Measurements from ENCODE around the gene EVL.
"Not testable (repeated sequence)": the region's sequence is repeated elsewhere in the genome, so short reads cannot be mapped to it uniquely, and the experiment has no call there.

EVL gene

GRCh38 chr14:100180671-100181070 is 115.4 kb downstream of the EVL start:
- H3K27ac Mint-ChIP-seq; H3K4me1 Mint-ChIP-seq; DNase-seq (ENCODE audit: low spot score in 2 of 2); H3K36me3 Mint-ChIP-seq; ATAC-seq (ENCODE audit: low read depth); H3K27me3 Mint-ChIP-seq; H3K9me3 Mint-ChIP-seq; H3K4me3 Mint-ChIP-seq: not testable (repeated sequence)

DNA sequence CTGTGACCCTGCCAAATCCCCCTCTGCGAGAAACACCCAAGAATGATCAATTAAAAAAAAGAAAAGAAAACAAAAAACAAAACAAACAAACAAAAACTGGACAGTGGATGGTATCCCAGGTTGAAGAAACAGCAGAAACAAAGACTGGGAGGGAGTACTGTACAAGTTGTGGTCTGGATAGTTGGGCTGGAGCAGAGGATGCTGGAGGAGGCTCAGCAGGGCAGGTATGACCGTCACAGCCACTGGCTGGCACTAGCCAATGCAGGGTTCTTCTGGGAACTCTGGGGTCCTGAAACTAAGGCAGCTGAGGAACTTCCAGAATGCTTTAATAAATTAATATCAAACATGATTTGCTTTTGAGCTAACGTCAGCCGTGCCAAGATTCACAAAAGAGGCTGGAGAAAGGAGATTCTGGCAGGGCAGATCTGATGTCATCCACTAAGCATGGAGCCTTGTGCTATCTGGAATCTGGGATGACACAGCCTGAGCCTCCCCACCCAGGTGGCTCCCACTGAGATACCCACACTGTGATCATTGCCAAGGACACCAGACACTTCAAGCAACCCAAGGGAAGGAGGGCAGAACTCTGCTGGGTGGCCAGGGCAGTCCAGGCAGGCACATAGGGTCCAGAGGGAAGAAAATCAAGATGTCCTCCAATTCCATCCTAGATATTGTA is 116.8 kb downstream of the EVL start:
- not testable (repeated sequence) for H3K4me1 Mint-ChIP-seq; H3K27ac Mint-ChIP-seq; H3K27me3 Mint-ChIP-seq; ATAC-seq (ENCODE audit: low read depth); DNase-seq (ENCODE audit: low spot score in 2 of 2); H3K4me3 Mint-ChIP-seq; H3K9me3 Mint-ChIP-seq; H3K36me3 Mint-ChIP-seq

- Mint-ChIP-seq H3K36me3 (no peaks in the 10 kb centered on the region), H3K4me1 (no peaks in the 10 kb centered on the region), H3K4me3 (no peak overlapping the region), H3K27me3 (no peaks in the 10 kb centered on the region), H3K9me3 (no peaks in the 10 kb centered on the region), H3K27ac (no peak overlapping the region)
- DNase-seq (ENCODE audit: low spot score in 2 of 2) (no peak), ATAC-seq (ENCODE audit: low read depth) (no peak)
Observed at GRCh38 chr14:100187247-100187833, 122.1 kb downstream of the EVL start.

DNA sequence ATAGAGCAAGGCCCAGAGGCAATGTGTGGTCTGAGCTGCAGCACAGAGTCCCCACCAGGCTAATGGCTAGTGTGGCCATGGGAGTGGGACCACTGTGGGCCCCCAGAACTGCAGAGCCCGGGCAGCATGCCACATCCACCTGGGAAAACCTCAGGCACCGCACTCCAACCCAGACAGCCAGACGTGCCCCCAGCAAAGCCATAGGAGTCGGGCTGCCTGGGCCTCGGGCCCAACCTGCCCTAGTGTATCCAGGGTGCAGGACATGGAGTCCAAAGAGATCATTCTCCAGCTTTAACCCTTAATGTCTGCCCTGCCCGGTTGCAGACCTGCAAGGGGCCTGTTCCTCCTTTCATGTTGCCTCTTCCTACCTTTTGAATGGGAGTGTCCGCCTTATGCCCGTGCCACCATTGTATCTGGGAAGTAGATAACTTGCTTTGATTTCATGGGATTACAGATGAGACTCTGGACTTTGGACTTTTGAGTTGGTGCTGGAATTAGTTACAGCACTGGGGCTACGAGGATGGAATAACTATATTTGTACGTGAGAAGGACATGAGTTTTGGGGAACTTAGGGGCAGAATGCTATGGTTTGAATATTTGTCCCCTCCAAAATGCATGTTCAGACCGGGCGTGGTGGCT is 123.3 kb downstream of the EVL start:
- no peaks in the 10 kb centered on the region for H3K9me3 Mint-ChIP-seq
- H3K27me3 Mint-ChIP-seq, result no peaks in the 10 kb centered on the region
- no peak overlapping the region for H3K27ac Mint-ChIP-seq
- H3K4me1 Mint-ChIP-seq, result peaks cover 4% of the 10 kb centered on the region
- no peak overlapping the region for H3K4me3 Mint-ChIP-seq
- no peaks in the 10 kb centered on the region for H3K36me3 Mint-ChIP-seq
- ATAC-seq (ENCODE audit: low read depth), result no peak
- no peak for DNase-seq (ENCODE audit: low spot score in 2 of 2)

- no peaks in the 10 kb centered on the region for H3K9me3 Mint-ChIP-seq
- H3K27ac Mint-ChIP-seq, result no peak overlapping the region
Observed at GRCh38 chr14:100190126-100190525, 124.9 kb downstream of the EVL start.

DNA sequence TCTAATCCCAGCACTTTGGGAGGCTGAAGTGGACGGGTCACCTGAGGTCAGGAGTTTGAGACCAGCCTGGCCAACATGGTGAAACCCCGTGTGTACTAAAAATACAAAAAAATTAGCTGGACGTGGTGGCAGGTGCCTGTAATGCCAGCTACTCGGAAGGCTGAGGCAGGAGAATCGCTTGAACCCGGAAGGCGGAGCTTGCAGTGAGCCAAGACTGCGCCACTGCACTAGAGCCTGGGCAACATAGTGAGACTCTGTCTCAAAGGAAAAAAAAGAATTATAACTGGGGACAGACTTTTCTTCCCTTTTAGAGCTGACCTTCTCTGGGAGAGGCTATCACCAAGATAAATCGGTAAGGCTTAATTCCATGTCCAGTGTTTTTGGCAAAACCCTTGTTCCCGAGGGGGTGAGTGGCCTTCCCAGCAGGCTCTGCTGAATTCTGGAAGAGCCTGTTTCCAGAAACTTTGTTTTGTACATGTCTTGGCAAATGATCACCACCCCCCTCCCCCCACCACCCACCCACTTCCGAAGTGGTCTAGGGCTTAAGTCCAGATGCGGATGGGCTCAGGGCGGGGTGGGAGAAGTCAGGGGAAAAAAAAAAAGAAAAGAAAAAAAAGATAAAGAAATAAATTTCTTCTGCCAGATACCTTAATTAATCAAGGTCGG is 126.5 kb downstream of the EVL start:
- Mint-ChIP-seq H3K27ac (no peak overlapping the region), H3K4me3 (no peak overlapping the region), H3K4me1 (peaks cover 7% of the 10 kb centered on the region), H3K27me3 (no peaks in the 10 kb centered on the region), H3K9me3 (no peaks in the 10 kb centered on the region), H3K36me3 (no peaks in the 10 kb centered on the region)
- ATAC-seq (ENCODE audit: low read depth), result no peak
- no peak for DNase-seq (ENCODE audit: low spot score in 2 of 2)

More at GRCh38 chr14:100190126-100190525, 124.9 kb downstream of the EVL start:
- Mint-ChIP-seq H3K4me3 (no peak overlapping the region), H3K4me1 (peaks cover 7% of the 10 kb centered on the region), H3K36me3 (no peaks in the 10 kb centered on the region), H3K27me3 (no peaks in the 10 kb centered on the region)
- no peak for DNase-seq (ENCODE audit: low spot score in 2 of 2)
- ATAC-seq (ENCODE audit: low read depth), result no peak

DNA sequence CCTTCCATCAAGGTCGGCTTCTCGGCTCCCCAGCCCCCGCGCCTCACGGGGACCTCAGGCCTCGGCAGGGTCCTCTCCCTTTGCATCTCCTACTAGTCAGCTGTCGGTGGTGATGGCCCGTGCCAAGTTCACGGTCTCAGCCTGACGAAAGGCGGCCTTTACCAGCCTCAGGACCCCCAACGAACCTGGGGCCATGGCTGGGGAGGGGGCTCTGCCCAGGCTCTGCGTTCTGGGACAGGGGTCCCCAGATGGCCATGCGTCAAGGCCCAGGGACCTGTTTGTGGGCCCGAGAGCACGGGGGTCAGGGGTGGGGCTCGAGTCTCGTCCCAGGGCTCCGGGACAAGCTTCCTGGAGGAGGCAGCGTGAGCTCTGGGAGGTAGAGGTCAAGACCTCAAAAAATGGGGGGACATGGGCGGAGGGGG is 127.0 kb downstream of the EVL start:
- no peak for DNase-seq (ENCODE audit: low spot score in 2 of 2)
- no peaks in the 10 kb centered on the region for H3K27me3 Mint-ChIP-seq
- H3K4me1 Mint-ChIP-seq, result peaks cover 7% of the 10 kb centered on the region
- H3K27ac Mint-ChIP-seq, result peak overlapping the region; percentile 91
- peak overlapping the region; percentile 68 for H3K4me3 Mint-ChIP-seq
- no peaks in the 10 kb centered on the region for H3K36me3 Mint-ChIP-seq
- H3K9me3 Mint-ChIP-seq, result no peaks in the 10 kb centered on the region
- ATAC-seq (ENCODE audit: low read depth), result no peak

- peak; percentile 99 for DNase-seq (ENCODE audit: low spot score in 2 of 2)
- Mint-ChIP-seq H3K27me3 (no peaks in the 10 kb centered on the region), H3K4me3 (peak overlapping the region; percentile 68), H3K9me3 (no peaks in the 10 kb centered on the region), H3K36me3 (no peaks in the 10 kb centered on the region), H3K27ac (peak overlapping the region; percentile 91), H3K4me1 (peaks cover 7% of the 10 kb centered on the region)
- peak; percentile 97 for ATAC-seq (ENCODE audit: low read depth)
Observed at GRCh38 chr14:100192672-100193416, 127.6 kb downstream of the EVL start.

All from memory B cell (primary cell).